DND-41 (cell line): Measurements from ENCODE around the gene TMEFF2.

Source experiments
- EZH2 ChIP-seq: IDR thresholded peaks from 3 replicates; pipeline ENCODE4 v1.6.1; 2012; ENCODE audit warnings: borderline replicate concordance, low read depth, mild to moderate bottlenecking, moderate library complexity, low read length, inconsistent platforms; ENCODE audit not compliant: severe bottlenecking
- TF ChIP-seq, protein P1 (sequence below): IDR thresholded peaks from 2 replicates; pipeline ENCODE4 v1.5.1; 2012; ENCODE audit warnings: borderline replicate concordance, low read length, moderate library complexity, mild to moderate bottlenecking; ENCODE audit not compliant: poor library complexity, severe bottlenecking; ENCODE audit errors: extremely low read depth

- TF ChIP-seq, protein P1, sequence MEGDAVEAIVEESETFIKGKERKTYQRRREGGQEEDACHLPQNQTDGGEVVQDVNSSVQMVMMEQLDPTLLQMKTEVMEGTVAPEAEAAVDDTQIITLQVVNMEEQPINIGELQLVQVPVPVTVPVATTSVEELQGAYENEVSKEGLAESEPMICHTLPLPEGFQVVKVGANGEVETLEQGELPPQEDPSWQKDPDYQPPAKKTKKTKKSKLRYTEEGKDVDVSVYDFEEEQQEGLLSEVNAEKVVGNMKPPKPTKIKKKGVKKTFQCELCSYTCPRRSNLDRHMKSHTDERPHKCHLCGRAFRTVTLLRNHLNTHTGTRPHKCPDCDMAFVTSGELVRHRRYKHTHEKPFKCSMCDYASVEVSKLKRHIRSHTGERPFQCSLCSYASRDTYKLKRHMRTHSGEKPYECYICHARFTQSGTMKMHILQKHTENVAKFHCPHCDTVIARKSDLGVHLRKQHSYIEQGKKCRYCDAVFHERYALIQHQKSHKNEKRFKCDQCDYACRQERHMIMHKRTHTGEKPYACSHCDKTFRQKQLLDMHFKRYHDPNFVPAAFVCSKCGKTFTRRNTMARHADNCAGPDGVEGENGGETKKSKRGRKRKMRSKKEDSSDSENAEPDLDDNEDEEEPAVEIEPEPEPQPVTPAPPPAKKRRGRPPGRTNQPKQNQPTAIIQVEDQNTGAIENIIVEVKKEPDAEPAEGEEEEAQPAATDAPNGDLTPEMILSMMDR: no peak
- no peak for TF ChIP-seq EZH2
Observed at GRCh38 chr2:191935247-191935646, 259.5 kb downstream of the TMEFF2 start.
